Spleen (tissue), 7 donors: ENCODE measurements around the gene MFSD1.

Experiments used
- CTCF ChIP-seq, 11 experiments: fragments of 200-600 bp in 7 of 11; fragments of 450-650 bp in 4 of 11; sonication (generic) in 4 of 11; IDR thresholded peaks in 8 of 11; conservative IDR thresholded peaks in 3 of 11; 1 replicate in 7 of 11; 2 replicates in 4 of 11; pipeline versions ENCODE4 v1.4.0 to v1.8.0; 2016 to 2021; ENCODE audit warnings: antibody characterized with exemption in 11 of 11, inconsistent platforms in 4 of 11, mild to moderate bottlenecking in 1 of 11
- POLR2A ChIP-seq, 3 donors: fragments of 450-650 bp; IDR thresholded peaks; one replicate each; pipeline ENCODE4 v1.5.1; 2017; ENCODE audit warnings: antibody characterized with exemption in 3 of 3, mild to moderate bottlenecking in 1 of 3
- donor health status: DM: no; HTN: no; CAD: no; lungs with moderate emphysema.
- donor health status: DM: no; HTN: no; CAD: no.
- donor health status: DM: no; HTN: no; CAD: no.

DNA sequence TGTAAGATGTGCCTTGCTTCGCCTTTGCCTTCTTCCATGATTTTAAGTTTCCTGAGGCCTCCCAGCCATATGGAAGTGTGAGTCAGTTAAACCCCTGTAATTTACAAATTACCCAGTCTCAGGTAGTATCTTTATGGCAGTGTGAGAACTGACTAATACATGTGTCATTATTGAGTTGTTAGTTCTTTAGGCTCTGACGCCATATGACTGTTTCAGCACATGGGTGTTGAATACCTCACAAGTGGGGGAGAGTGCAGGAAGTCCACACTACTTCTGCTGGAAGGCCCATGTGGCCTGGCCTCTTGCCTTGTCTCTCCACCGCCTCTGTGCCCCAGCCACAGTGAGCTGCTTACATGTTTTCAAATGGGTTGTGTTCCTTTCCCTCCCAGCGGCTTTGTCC, 28.5 kb downstream of the MFSD1 start:
- TF ChIP-seq CTCF (IDR thresholded peaks at IDR 0.05 in 8 of 11, conservative IDR thresholded peaks at IDR 0.05 in 3 of 11) (no peak), POLR2A (IDR thresholded peaks at IDR 0.05) (no peak)
